GM19351 (cell line): ENCODE results near the gene KCNIP4.

Source experiments
- ATAC-seq: cut with Tn5 transposase; IDR thresholded peaks from one replicate; pipeline ENCODE4 v1.9.1; 2021; ENCODE audit warnings: mild to moderate bottlenecking, moderate library complexity; ENCODE audit not compliant: unreplicated experiment

KCNIP4 gene

GRCh38 chr4:20890761-20891160, 1057.8 kb downstream of the KCNIP4 start:
- no peak for ATAC-seq

DNA sequence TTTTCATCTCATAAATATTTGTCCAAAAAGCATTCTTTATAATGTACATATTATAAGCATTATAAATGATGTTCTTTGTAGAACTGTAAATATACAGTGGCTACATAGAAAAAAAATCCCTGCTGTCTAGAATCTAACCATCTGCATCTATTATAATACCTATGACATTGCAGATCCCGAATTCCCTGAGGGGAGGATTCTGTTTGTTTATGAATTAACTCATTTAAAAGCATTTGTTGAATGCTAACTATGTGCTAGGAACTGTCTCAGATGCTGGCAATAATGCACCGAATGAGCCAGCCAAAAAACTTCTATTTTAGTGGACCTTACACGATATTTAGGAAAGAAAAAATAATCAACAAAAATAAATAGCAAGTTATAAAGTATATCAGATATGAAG, 1058.7 kb downstream of the KCNIP4 start:
- no peak for ATAC-seq

DNA sequence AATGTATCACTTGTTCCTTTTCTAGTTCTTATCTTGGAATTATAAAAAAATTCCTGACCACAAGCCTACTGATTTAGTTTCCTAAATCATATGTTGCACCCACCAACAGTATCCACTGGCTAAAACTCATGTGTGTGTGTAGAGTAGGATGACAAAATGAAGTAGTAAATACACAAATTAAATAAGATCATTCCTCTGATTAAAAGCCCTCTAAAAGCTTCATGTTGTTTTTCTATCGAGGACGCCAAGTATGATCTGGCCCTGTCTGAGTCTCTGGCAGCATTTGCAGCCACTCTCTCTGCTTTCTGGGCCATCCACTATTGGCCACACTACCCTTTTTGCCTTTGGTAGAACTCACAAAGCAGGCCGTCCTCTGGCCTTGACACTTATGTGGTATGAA, 1064.9 kb downstream of the KCNIP4 start:
- ATAC-seq, result no peak

DNA sequence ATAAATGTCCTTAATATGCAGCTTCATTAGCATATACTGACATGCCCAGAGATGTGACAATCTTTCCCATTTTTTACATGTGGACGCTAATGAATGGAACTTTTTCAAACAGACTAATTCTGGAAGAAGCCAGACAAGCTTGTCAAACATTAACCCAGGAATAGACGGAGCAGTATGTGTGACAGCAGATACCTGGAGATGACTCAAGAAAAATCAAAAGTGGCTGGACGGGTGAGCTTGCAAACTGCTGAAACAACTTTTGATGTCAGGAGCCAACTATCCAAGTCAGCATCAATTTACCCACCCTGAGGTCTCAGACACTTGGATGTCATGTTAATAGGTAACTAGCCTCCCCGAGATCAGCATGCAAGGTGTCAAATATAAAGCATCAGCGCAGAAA, 1065.3 kb downstream of the KCNIP4 start:
- no peak for ATAC-seq

GRCh38 chr4:20882500-20882899, 1066.1 kb downstream of the KCNIP4 start:
- ATAC-seq, result no peak

- ATAC-seq, result no peak
These were observed 1066.9 kb downstream of the KCNIP4 start for GRCh38 chr4:20881658-20882057.

- ATAC-seq, result no peak
These were observed 1069.8 kb downstream of the KCNIP4 start for GRCh38 chr4:20878806-20879205.

DNA sequence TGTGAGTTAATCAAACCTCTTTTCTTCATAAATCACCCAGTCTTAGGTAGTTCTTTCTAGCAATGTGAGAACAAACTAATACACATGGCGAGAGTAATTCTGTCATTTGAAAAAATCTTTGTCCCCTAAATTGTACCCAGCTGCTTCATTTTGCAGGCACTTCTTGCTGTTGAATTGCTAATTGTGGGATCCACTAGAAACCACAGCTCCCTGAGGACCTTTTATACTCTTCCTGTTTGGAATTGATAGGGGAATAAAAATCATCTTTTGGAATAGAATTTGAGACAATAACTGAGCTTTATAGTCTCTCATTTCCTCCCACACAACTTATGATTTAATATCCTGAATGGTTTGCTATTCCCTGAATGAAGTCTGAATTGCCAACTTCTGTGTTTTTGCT, 1078.1 kb downstream of the KCNIP4 start:
- no peak for ATAC-seq

- no peak for ATAC-seq
These were observed 1080.5 kb downstream of the KCNIP4 start for GRCh38 chr4:20868108-20868507.

DNA sequence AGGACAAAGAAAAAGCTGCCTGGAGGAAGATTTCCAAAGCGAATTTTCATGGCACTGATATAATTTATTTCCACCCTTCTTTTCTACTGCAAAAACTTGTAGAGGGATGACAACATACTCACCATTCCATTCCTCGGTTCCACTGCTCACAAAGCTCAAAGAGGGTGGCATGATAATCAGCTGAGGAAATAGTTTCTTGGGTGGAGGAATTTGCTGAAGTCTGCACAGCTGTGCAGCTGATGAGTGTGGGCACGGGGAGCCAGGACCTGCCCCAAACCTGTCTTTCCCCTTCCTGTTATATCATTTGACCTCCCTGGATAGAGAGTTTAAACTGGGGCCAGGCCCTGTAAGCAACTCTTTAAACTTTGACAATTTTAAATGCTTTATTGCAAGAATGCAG, 1087.7 kb downstream of the KCNIP4 start:
- no peak for ATAC-seq

- ATAC-seq, result no peak
These were observed 1089.3 kb downstream of the KCNIP4 start for GRCh38 chr4:20859097-20859781.

DNA sequence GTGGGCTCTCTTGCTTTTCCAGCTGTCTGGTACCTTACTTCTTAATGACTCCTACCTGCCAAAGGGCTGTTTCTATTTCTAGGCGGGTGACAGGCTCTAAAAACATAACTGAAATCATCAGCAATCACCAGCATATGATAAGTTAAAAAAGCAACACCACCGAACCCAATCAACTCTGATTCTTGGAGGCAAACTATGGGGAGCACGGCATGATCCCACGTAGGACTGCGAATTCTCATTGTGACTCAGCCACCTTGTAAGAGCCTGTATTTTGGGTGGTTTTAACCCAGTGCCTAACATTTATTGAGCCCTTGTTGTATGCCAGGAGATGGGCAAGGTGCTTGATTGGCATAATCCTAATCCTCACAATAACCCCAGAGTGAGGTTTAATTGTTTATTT, 1091.5 kb downstream of the KCNIP4 start:
- no peak for ATAC-seq

DNA sequence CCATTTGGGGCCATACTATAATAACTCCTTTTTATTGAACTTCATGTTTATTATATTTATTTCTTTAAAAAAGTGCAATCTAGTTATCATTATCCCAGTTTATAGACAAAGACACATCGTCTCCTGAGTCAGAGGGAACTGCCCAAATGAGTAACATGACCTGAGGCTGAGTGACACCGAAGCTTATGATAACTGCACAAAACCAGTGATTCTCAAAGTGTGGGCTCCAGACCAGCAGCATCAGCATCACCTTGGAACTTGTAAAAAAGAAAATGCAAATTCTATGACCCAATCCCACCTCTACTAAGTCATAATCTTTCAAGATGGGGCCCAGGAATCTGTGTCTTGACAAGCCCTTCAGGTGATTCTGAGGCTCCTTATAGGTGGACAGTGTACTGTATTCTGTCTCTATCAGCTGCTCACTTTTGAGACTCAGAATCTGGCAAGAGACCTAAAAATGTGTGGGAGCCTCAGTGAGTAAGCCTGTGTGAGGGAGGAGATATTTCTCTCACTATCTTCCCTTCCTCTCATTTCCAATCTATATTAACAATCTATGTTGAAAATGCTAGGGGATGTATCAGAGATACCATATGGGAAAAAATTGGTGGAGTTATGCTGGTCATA, 1101.3 kb downstream of the KCNIP4 start:
- ATAC-seq, result no peak

DNA sequence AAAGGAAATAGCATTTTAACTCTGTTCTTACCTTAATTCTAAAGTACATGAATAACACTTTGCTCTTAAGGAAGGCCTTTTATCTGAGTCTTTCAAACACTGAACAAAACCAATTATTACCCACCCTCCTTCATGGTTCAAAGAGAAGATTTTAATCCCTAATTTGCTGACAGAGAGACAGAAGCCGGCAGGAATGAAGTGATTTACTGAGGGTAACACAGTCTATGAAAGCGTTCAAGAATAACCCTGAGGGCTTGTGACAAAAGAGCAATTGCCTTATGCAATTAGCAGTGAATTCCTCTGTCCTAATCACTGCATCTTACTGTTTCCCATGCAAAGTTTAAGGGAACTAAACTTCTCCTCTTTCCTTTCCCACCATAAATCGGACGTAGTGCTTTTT, 1104.3 kb downstream of the KCNIP4 start:
- ATAC-seq, result no peak

- ATAC-seq, result no peak
These were observed 1107.9 kb downstream of the KCNIP4 start for GRCh38 chr4:20840648-20841190.

- no peak for ATAC-seq
These were observed 1108.6 kb downstream of the KCNIP4 start for GRCh38 chr4:20839957-20840356.

DNA sequence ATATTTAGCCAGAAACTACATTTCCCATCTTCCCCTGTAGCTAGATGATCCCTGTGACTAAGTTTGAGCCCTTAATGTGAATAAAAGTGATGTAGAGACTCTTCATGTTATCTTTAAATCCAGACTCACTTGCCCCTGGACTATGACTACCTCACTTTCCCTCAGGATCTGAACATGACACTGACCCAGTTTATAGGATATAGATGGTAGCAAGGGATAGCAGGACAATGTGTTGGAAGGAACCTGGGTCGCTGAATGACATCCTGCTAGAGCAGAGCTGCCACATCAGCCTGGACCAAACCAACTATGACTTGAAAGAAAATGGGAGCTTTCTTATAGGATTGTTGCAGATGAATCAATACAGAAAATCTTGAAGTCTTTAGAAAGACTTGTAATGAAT, 1110.1 kb downstream of the KCNIP4 start:
- no peak for ATAC-seq

DNA sequence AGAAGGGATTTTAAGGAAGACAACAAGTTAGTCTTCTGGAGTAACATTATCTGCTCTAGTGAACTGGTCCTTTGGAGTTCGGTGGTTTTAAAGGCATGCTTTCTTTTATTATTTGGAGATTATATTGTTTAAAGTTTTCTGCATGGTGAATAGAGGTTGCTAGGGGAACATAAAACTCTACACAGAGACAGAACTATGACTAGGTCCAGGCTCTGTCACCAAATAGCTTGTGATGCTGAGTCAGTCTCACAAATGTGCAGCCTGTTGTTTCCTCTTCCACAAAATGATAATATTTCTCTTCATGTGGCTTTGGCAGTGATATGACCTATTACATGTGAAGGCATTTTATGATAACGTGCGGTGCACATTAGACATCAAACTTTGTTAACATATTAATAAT, 1115.7 kb downstream of the KCNIP4 start:
- ATAC-seq, result no peak

DNA sequence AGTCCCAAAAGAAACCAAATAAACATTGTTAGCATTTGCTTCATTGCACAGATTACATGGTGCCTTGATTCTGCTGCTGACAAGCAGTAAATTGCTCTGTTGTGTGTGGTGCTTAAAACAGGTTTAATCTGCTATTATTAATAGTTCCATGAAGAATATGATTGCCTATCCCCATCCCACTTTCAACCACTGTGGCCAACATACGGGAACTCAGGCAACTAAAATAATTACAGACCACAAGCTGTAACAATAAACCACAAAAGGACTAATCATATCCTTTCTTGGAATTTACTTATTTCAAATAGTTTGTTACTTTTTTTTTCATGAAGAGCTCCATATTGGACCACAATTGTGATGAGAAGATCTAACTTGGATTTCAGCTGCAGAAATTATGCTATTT, 1116.8 kb downstream of the KCNIP4 start:
- ATAC-seq, result no peak

GRCh38 chr4:20829617-20830357, 1118.8 kb downstream of the KCNIP4 start:
- no peak for ATAC-seq

GRCh38 chr4:20825505-20825904, 1123.1 kb downstream of the KCNIP4 start:
- no peak for ATAC-seq

DNA sequence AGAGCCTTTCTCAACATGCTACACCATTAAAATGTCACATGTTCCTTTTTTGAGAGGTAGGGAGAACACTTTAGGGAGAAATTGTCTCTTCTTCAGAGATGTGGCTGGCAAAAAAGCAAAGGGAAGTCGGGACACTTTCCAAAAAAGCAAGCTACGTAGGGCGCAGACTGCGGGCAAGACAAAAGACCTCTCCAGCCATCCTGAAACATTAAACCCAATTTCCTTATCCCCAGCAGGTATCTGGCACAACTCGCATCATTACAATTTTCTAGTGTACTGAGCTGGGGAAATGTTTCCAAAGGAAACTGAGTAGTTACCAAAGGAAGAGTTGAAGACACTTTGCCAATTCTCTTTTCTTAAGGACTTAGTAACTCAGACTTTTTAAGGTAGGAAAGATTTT, 1132.3 kb downstream of the KCNIP4 start:
- no peak for ATAC-seq
